ENCODE results near the gene PUM2. TPM values are rescaled to one million over a fixed set of nuclear protein-coding genes. Genes with fewer than 3 reads are reported as not detected.

Gene PUM2
- total RNA-seq, 1 experiment from 2014 or later: 24.9 TPM

GRCh38 chr2:20231159-20231558, 119.5 kb downstream of the PUM2 start:
- DNase-seq (ENCODE audit: low read depth): no peak

GRCh38 chr2:20230114-20230425, 120.6 kb downstream of the PUM2 start:
- no peak for DNase-seq (ENCODE audit: low read depth)

DNA sequence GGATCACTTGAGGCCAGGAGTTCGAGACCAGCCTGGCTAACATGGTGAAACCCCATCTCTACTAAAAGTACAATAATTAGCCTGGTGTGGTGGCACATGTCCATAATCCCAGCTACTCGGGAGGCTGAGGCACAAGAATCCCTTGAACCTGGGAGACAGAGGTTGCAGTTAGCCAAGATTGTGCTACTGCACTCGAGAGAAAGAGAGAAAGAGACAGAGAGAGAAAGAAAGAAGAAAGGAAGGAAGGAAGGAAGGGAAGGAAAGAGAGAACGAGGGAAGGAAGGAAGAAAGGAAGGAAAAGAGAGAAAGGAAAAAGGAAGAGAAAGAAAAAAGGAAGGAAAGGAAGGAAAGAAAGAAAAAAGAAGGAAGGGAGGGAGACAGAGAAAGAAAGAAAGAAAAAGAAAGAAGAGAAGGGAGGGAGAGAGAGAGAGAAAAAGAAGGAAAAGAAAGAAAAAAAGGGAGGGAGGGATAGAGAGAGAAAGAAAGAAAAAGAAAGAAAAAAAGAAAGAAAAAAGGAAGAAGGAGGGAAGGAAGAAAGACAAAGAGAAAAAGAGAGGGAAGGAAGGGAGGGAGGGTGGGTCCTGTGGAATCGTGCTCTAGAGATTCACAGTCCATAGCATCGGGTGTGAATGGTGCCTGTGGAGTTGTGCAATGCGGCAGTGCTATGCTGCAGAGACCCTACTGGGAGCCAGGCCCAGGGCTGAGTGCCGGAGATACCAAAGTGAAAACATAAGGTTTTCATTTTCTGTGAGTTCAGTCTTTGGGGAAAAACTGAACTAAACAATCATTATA, 121.1 kb downstream of the PUM2 start:
- no peak for DNase-seq (ENCODE audit: low read depth)

DNA sequence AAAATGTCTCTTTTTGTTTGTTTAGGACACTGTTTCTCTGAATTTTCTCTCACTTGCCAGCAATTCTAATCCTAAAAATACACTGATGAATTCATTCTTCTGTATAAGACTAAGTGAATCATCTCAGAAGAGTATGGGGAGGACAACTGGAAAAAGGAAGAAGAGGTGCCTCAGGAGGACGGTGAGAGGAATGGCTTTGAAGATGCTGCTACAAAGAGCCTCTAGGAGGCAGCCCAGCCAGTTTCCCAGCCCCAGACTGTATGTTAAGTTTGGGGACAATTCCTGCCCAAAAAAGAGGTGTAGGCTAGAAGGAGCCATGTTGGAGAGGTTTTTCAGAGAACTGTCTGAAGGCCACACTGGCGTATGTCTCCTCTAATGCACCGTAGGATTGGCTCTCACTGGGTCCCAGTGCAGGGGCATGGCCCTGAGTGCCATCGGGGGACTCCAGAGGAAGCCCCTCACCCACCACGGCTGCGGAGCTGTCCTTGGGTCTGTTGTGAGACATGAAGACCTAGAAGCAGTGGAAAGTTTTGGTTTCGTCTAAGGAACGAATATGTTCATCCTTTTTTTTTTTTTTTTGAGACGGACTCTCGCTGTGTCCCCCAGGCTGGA, 122.6 kb downstream of the PUM2 start:
- no peak for DNase-seq (ENCODE audit: low read depth)

DNA sequence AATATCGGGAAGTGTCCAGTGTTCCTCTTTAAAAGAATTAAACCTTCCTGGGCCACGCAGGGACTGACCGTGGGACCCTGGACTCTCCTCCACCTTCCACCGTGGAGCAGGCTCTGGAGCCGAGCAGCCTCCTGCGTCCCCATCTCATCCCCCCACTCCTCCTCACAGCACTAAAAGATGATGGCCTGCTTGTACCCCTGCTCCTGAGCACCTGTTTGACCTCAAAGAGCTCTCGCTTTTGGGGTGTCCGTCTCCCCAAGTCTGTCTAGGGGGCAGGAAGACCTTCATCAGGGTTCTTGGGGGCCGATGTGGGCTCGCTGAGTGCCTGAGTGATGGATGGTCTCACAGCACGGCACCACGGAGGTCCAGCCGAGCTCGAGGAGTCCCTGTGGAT, 124.5 kb downstream of the PUM2 start:
- DNase-seq (ENCODE audit: low read depth): no peak

DNA sequence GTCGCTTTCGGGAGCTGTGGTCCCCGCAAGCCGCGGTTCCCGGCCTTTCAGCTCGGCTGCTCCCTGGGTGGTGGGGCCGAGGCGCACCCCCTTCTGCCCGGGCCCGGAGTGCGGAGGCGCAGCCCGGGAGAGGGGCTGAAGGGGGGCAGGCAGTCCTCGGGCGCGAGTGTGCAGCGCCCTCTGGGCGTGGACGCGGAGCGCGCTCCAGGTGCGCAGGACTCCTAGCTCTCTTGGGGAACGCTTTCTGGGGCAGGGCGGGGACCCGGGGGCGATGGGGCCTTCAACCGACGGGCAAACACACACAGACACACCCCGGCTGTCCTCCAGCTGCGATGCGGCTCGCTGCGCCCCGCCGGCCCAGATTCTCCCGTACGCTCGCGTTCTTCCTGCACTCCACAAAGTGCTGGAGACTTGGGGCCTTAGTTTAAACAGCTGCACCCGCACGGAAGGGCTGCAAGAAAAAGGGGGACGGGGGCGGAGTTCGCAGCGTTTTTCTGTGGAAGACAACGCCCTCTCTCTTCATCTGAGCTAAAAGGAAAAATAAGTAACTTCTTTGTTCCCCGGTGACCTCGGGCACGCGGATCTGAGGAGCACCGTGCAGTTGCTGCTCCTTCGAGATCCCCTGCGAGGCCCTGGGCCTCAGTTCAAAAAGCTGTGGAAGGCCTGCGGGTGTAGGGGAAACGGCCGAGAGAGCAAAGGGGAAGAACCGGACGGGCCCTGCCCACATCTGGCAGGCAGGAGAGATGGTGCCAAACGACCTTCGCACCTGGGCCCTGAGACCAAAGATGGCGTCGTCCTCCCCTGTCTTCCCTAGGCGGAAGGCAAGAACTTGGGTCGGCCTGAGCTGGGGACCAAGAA, 125.1 kb downstream of the PUM2 start:
- peak; percentile 56 for DNase-seq (ENCODE audit: low read depth)

GRCh38 chr2:20224716-20225293, 125.8 kb downstream of the PUM2 start, which contains the start of gene SDC1:
SDC1 (minus strand) TSS chr2:20225130; CDS start chr2:20224867, 263 bp downstream.
- peak; percentile 59 for DNase-seq (ENCODE audit: low read depth)

- no peak for DNase-seq (ENCODE audit: low read depth)
These were observed 126.4 kb downstream of the PUM2 start for GRCh38 chr2:20224164-20224715.

DNA sequence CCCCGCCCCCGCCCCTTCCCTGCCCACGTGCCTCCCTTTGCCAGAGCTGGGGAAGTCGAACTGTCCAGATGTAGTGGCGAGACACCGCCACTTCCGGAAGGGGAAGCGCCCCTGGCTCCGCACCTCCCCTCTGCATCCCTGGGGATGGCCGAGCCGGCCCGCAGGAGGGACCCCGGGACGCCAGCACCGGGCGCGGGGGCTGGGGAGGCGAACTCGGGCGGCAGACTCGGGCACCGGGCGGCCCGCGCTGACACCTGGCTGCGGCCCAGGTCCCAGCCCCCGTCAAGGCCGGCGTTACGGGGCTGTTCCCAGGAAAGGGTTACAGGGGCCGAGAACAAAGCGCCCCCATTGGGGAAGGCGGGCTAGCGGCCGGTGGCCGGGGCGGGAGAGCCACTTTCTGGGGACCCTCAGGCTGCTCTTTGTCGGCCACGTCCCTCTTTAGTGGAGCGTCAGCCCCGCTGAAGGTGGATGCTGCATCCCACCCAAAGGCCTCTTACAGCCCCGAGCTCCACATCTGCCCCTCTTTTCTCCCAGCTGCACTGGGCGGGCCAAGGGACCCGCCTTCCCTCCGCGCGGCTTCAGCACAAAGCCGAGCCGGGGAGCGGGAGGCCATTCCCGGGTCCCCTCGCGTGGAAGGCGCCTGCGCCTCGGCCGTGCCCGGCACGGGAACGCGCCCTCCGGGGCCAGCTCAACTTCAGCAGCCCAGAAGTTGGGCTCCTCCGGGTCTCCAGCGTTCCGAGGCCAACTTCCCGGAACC, 127.1 kb downstream of the PUM2 start:
- DNase-seq (ENCODE audit: low read depth): peak; percentile 58

- DNase-seq (ENCODE audit: low read depth): no peak
These were observed 127.8 kb downstream of the PUM2 start for GRCh38 chr2:20222769-20223406.

- no peak for DNase-seq (ENCODE audit: low read depth)
These were observed 128.5 kb downstream of the PUM2 start for GRCh38 chr2:20222014-20222768.

GRCh38 chr2:20221555-20221973, 129.1 kb downstream of the PUM2 start:
- no peak for DNase-seq (ENCODE audit: low read depth)

- DNase-seq (ENCODE audit: low read depth): no peak
These were observed 129.7 kb downstream of the PUM2 start for GRCh38 chr2:20220806-20221554.

GRCh38 chr2:20219763-20220380, 130.8 kb downstream of the PUM2 start:
- DNase-seq (ENCODE audit: low read depth): no peak

DNA sequence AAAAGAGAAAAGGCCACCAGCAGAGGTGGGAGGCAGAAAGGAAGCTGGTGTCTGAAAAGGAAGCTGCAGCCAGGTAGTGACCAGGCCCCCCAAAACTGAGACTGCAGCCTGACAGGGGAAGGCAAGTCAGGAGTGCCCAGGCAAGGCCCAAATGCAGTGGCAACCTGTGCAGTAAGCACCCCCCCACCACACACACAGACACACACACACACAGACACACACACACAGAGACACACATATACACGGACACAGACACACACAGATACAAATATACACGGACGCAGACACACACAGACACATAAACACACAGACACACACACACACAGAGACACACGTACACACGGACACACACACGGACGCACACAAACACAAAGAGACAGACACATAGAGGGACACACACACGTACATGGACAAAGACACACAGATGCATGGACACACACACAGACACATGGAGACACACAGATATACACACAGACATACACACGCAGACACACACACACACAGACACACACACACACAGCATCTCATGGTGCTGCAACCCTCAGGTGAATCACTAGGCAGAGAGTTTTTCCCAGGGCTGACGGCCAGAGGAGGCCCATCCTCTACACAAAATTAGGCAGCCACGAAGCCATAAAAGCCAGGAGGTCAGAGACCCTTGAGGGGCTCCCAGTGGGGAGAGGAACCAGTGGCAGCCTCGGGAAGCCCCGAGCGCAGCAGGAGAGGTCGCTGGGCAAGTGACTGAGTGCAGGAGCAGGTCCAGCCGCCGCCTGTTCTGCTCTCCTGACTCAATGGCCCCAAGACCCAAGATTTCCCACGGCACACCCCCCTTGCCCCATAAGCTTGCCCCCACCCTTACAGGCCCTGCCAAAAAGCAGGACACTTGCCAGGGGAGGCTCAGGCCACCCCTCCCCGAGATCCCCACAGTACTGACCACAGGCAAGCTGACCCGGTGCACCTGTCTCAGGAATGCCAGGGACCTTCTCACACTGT, 132.0 kb downstream of the PUM2 start:
- no peak for DNase-seq (ENCODE audit: low read depth)

DNA sequence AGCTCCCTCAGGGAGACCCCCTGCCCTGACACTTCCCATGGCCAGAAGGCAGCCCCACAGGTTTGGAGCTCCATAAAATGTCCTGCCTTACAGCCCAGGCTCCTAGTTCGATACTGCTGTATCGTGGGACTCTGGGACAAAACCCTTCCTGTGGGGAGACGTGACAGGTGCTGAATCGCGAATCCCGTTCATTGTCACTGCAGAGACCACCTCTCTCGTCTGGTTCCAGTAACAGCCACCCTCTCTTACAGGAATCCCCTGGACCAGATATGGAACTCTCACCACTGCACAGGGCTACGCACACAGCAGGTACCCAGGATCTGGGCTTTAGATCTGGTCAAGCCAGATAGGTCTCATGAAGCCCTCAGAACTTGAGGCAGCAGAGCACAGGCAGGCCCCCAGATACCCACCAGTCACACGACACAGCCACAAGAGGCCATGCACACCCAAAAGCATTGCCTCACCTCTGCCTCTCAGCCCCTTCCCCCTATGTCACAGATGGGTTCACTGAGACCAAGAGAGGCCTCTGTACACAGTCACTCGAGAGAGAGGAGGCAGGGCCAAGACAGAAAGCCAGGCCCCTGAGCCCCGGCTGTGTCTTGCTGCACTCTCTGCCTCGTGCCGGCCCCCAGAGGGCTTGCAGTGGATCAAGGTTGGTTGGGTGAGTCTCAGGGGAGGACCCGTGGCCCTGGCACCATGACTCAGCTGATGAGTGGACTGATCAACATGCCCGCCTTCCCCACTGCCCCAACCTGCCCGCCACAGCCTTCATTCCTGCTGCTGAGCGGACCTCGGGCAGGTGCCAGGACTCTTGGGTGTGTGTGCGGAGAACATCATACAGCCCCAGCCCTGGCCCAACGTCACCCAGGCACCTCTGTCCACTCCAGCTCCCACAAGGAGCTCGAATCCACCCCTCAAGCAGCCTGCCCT, 133.3 kb downstream of the PUM2 start:
- peak; percentile 19 for DNase-seq (ENCODE audit: low read depth)
